ENCODE results near the gene WDR20.

GRCh38 chr14:102225936-102226335, 86.2 kb downstream of the WDR20 start:
- TF ChIP-seq, protein P1, sequence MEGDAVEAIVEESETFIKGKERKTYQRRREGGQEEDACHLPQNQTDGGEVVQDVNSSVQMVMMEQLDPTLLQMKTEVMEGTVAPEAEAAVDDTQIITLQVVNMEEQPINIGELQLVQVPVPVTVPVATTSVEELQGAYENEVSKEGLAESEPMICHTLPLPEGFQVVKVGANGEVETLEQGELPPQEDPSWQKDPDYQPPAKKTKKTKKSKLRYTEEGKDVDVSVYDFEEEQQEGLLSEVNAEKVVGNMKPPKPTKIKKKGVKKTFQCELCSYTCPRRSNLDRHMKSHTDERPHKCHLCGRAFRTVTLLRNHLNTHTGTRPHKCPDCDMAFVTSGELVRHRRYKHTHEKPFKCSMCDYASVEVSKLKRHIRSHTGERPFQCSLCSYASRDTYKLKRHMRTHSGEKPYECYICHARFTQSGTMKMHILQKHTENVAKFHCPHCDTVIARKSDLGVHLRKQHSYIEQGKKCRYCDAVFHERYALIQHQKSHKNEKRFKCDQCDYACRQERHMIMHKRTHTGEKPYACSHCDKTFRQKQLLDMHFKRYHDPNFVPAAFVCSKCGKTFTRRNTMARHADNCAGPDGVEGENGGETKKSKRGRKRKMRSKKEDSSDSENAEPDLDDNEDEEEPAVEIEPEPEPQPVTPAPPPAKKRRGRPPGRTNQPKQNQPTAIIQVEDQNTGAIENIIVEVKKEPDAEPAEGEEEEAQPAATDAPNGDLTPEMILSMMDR (IDR thresholded peaks at IDR 0.05) = no peak
- TF ChIP-seq IRF3 (IDR thresholded peaks at IDR 0.05; ENCODE audit: low read depth, low read length) (no peak), REST (IDR thresholded peaks at IDR 0.05; ENCODE audit: low read depth, low read length) (no peak), EZH2phosphoT487 (IDR thresholded peaks at IDR 0.05; ENCODE audit: borderline replicate concordance, low read depth) (no peak)
- TF ChIP-seq, protein P2, sequence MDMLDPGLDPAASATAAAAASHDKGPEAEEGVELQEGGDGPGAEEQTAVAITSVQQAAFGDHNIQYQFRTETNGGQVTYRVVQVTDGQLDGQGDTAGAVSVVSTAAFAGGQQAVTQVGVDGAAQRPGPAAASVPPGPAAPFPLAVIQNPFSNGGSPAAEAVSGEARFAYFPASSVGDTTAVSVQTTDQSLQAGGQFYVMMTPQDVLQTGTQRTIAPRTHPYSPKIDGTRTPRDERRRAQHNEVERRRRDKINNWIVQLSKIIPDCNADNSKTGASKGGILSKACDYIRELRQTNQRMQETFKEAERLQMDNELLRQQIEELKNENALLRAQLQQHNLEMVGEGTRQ (IDR thresholded peaks at IDR 0.05; ENCODE audit: borderline replicate concordance, low read depth, low read length) = no peak
